Non-pigmented ciliary epithelial cell (primary cell): ENCODE data around the gene ANKRD39.
"Not testable (repeated sequence)": the region's sequence is repeated elsewhere in the genome, so short reads cannot be mapped to it uniquely, and the experiment has no call there.

Experiments
- DNase-seq: peaks from one replicate; pipeline ENCODE4 v3.0.0-alpha.2; 2010; ENCODE audit warnings: low read depth

ANKRD39 gene

GRCh38 chr2:96870626-96871255, 12.9 kb upstream of the ANKRD39 start:
- DNase-seq: no peak

- no peak for DNase-seq
These were observed 12.2 kb upstream of the ANKRD39 start, which contains the start of gene SEMA4C for GRCh38 chr2:96869822-96870625. TSS of gene SEMA4C (minus strand) at chr2:96870080. CDS start at chr2:96867886, 2,194 bp downstream.

DNA sequence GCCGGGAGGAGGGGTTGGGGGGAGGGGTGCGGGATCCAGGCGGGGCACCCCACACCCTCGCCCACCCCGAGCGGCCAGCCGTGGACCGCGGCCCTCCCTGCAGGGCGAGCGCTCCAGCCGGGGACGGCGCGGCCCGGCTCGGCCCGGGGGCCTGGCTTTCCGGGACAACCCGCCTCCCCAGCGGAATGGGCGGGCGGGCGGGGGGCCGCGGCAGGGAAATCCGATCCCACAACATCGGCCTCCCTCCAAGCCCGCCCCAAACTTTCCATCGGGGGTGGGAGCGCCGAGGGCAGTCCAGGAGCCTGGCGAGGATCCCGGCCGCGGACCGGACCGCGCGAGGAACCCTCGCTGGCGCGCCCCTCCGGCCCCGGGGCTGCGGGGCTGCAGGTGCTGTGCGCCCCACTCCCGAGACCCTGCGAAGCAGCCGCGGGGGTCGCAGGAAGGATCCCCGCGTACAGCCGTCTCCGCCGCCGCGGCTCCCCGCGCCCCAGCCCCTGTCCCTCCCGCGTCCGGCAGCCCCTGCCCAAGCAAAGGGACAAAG, 11.5 kb upstream of the ANKRD39 start:
- DNase-seq: no peak

- peak; percentile 56 for DNase-seq
These were observed 10.9 kb upstream of the ANKRD39 start for GRCh38 chr2:96868555-96869280.

GRCh38 chr2:96867756-96868554, 10.1 kb upstream of the ANKRD39 start:
- no peak for DNase-seq

DNA sequence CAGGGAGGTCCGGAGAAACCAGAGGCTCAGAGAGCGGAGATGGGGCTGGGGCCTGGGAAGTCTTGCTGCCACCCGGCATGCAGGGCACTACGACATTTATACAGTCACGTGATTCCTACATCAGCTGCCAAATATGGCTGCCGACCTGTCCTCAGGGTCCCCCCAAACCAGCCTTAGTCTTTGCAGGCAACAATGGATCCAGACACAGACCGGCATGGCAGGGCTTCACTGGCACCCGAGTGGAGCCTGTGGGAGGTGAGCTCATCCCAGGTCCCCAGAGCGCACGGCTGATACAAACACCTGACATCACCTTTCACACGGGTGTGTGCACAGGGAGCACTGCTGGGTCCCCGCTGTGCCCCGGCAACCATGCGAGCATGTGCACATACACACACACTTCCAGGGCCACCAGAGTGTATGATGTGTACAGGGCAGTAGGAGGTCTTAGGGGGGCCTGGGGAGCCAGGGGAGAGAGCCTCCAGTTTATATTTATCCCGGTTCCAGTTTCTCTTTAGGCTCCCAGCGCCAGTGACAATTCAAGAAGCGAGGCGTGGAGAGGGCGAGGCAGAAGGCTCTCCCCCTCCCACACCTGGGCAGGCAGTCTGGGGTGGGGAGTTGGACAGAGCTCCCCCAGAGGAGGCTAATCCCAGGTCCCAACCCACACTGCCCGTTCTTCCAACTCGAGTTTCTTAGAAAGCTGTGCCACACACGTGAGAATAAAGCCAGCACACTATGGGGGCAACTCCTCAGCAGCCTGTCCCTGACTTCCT, 9.4 kb upstream of the ANKRD39 start:
- no peak for DNase-seq

DNA sequence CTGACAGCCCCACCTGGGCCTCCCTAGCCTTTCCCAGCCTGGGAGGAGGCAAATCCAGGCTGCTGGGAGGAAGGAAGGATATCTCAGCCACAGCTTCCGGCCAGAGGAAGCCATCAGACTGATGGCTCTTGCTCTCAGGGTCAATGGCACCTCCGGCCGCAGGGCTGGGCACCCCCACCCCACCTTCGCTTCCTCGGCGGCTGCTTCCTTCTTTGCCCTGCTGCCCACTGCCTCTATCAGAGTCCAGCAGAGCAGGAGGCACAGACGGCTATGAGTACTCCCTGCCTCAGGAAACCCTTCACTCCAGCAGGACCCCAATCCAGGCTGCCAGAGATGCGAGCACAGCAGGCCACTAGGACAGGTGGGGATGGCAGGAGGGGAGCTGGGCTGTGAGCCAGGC, 8.8 kb upstream of the ANKRD39 start:
- DNase-seq: no peak

DNA sequence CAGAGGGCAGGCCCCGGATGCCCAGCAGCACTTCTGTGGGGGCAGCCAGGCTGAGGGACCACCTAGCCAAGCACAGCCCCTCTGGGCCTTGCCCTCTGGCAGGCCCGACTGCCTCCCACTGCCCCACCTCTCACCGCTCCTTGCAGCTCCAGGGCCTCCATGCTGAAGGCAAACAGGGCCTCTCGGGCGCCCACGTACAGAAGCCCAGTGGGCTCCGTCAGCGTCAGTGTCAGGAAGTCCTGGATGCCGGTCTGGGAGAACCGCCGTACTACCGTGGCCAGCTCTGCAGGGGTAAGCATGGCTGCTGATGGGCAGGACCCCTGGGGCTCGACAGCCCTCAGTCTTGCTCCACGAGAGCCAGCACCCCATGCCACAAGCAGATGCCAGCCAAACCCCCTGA, 8.3 kb upstream of the ANKRD39 start:
- DNase-seq: no peak

DNA sequence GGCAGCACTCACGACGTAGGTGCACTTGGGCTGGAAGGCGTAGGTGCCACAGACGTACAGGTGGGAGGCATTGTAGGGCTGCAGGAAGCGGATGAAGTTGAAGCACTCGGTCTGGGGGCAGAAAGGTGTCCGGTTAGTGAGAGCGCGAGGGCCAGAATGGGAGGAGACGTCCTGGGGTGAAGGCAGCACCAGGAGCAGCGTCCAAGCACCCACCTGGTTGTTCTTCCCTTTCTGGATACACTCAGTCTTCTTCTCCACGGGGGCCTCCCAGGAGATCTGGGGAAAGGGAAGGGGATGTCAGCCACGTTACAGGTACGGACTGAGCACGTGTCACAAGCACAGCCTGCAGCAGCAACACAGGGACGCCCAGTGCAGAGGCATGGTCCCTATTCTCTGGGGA, 7.8 kb upstream of the ANKRD39 start:
- no peak for DNase-seq

GRCh38 chr2:96864343-96865091, 6.7 kb upstream of the ANKRD39 start:
- no peak for DNase-seq

- DNase-seq: no peak
These were observed 5.9 kb upstream of the ANKRD39 start for GRCh38 chr2:96863575-96864342.

DNA sequence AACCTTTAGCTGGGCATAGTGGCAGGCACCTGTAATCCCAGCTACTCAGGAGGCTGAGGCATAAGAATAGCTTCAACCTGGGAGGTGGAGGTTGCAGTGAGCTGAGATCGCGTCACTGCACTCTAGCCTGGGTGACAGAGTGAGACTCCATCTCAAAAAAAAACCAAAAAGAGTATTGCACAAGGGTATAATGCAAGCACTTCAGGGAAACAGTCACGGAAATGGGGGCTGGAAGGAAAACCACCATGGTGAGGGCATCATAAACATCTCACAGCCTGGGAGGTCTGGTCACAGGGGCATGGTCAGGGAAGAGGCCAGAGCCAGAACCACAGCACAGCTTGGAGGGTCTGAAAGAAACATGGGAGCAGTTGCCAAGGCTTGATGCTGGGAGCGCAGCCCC, 5.2 kb upstream of the ANKRD39 start:
- DNase-seq: not testable (repeated sequence)

- DNase-seq: no peak
These were observed 3.3 kb upstream of the ANKRD39 start for GRCh38 chr2:96861074-96861473.

DNA sequence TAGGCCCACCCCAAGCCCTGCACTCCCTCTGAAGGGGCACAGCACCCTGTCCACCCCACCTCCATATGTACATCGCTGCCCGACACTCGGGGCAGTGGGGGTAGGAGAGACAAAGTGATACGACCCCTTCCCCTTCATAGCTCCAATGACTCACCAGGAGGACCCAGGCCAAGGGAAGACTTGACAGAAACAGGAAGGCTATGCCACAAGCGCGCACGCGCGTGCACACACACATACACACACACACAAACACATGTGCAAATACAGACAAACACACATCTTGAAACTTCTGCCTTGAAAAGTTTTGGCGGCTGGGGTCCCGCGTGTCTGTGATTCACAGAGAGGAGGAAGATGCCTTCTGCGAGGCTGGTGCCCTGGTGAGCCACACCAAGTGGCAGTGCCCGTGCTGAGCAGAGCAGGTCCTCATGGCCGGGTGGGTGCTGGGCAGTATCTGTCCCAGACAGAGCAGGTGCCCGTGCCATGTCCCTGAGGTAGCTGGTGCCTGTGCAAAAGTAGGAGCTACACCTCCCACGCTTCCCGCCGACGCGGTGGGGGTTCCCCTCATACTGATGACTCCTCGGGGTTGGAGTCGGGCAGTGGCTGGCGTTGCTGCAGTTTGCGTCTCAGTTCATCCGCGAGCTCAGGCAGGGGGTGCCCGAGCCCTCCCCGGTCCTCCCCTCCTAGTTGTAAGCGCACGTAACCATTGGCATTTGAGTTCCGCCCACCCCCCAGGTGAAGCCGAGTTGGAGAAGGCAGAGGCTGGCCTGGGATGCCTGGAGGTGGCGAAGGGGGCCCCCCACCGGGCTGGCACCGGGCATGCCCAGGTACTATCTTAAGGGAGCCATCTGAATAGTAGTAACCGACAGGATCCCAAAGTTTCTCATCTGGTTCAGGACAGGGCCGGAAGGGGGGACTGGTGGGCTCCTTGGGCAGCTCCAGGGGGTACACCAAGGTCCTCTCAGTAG, 2.5 kb upstream of the ANKRD39 start:
- DNase-seq: no peak

- DNase-seq: no peak
These were observed 1.9 kb upstream of the ANKRD39 start for GRCh38 chr2:96859681-96860064.

DNA sequence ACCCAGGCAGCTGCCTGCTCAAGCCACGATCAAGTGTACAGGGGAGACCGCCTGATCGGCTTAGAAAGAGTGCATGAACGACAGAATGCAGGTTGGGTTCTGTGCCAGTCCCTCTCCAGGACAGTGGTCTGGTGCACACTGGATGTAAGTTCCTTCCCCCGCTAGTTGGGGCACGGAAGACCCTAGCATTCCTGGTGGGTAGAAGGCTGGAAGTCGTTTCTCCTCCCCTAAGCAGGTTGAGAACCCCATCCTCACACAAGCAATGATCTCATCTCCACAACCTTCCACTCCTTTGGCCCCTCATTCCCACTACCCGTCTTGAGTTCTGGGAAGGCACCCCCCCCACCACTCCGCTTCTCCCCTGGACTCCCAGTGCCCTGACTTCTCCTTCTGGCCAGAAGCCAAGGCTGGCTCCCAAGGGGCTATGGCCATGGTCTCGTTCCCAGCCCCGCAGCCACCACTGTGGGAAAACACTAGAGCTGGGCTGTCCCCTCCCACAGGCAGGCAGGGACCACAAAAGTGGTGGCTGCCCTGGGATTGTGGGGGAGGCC, 1.4 kb upstream of the ANKRD39 start:
- DNase-seq: no peak

DNA sequence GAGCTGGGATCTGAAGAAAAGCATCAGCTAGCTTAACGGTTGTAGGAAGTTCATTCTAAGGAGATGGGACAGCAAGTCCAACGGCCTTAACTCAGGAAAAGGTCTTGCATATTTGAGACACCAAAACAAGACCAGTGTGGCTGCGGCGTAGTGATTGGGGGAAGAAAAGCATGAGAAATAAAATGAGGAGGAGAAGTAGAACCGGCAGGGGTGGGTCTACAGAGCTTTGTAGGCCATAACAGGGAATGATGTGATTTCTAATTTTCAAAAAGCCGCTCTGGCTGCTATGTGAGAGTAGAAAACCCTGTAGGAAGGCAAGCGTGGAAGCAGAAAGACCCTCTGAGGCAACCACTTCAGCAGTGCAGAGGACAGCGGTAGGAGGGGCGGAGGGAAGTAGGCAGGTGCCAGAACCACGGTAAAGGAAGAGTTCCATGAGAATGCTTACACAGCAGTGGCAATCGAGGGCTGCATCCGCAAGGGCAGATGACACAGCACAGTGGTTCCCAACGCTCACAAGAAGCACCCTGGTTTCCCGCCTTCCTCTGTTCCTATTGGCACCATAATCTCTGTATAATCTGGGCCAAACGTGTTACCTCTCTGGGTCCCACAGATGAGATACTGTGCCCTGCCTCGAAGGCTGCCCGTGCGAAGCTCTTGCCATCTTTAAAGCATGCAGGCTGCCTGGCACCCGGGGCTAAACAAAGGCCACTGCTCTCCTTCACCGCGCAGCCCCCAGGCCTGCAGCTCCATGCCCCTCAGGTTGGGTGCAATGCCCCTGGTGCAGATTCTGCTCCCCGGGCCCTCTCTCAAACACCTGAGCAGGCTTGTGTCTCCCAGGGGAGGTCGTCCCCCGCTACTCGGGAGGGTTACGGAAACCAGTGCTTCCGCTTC, 795 bp downstream of the ANKRD39 start:
- DNase-seq: no peak
